Endothelial cell of umbilical vein (primary cell): ENCODE results near the gene CDKL5. TPM values are rescaled to one million over a fixed set of nuclear protein-coding genes. Genes with fewer than 3 reads are reported as not detected.

Experiments used
- BruUV-seq: library from RNA; stranded (reverse); fragments of 400-500 nt; replicated peaks from 2 replicates; lab custom pipeline; 2021; lab: Mats Ljungman, UMichigan
- CTCF ChIA-PET: fragments of 300-600, 350-600 bp; sonication (Branson Sonifier 250); formaldehyde crosslinking; loops from one replicate; lab custom pipeline; 2021; ENCODE audit warnings: antibody characterized with exemption, inconsistent platforms; lab: Charles Lee
- POLR2A ChIA-PET: fragments of 300-600, 350-600 bp; sonication (Branson Sonifier 250); formaldehyde crosslinking; loops from one replicate; lab custom pipeline; 2021; ENCODE audit warnings: antibody characterized with exemption, inconsistent platforms; lab: Charles Lee
- DNase-seq: peaks from one replicate; pipeline ENCODE4 v3.0.0-alpha.2; 2011; ENCODE audit warnings: low read depth, low spot score
- FAIRE-seq: peaks from 2 replicates; lab custom pipeline; 2011; peaks lifted over from hg19 to GRCh38; lab: Jason Lieb, UNC
- H2AFZ ChIP-seq: 2 replicates; pipeline ENCODE4 v1.6.0; 2012; ENCODE audit warnings: low read depth, low read length, control low read depth, inconsistent platforms
- H3K27ac ChIP-seq: 2 replicates; pipeline ENCODE4 v1.5.1; 2011; ENCODE audit warnings: low read depth, mild to moderate bottlenecking, control low read depth, low read length, moderate library complexity; ENCODE audit not compliant: insufficient read depth
- H3K27me3 ChIP-seq, 2 experiments: 2 replicates each; pipeline versions ENCODE4 v1.6.0 to v1.6.1; 2011; ENCODE audit warnings: low read length in 2 of 2, mixed read lengths in 1 of 2; ENCODE audit not compliant: control insufficient read depth in 2 of 2, insufficient read depth in 2 of 2
- H3K36me3 ChIP-seq, 2 experiments: 2 replicates in 1 of 2; 3 replicates in 1 of 2; pipeline ENCODE4 v1.5.1; 2011; ENCODE audit warnings: low read length in 2 of 2, mild to moderate bottlenecking in 1 of 2, moderate library complexity in 1 of 2; ENCODE audit not compliant: control insufficient read depth in 2 of 2, insufficient read depth in 2 of 2; ENCODE audit errors: extremely low read depth in 1 of 2
- H3K4me1 ChIP-seq: 3 replicates; pipeline ENCODE4 v1.5.1; 2011; ENCODE audit warnings: mild to moderate bottlenecking, low read length; ENCODE audit not compliant: control insufficient read depth, insufficient read depth; ENCODE audit errors: extremely low read depth
- H3K4me2 ChIP-seq: 2 replicates; pipeline ENCODE4 v1.6.1; 2011; ENCODE audit warnings: low read length, control low read depth, mixed read lengths; ENCODE audit not compliant: insufficient read depth
- H3K4me3 ChIP-seq, 3 experiments: fragments of 200-600 bp in 1 of 3; sonication (generic), shearing (Covaris generic) in 1 of 3; replicated peaks in 1 of 3; 2 replicates each; pipeline ENCODE4 v1.5.1; 2011 to 2016; ENCODE audit warnings: control low read depth in 3 of 3, low read length in 3 of 3, mild to moderate bottlenecking in 2 of 3, inconsistent platforms in 1 of 3, low read depth in 1 of 3, moderate library complexity in 1 of 3; ENCODE audit not compliant: insufficient read depth in 1 of 3
- H3K79me2 ChIP-seq: 2 replicates; pipeline ENCODE4 v1.6.0; 2012; ENCODE audit warnings: low read length, inconsistent platforms; ENCODE audit not compliant: control insufficient read depth, insufficient read depth
- H3K9ac ChIP-seq: replicated peaks from 2 replicates; pipeline ENCODE3; 2011; ENCODE audit warnings: low read length, control low read depth; ENCODE audit not compliant: insufficient read depth; ENCODE audit errors: extremely low read depth
- H3K9me1 ChIP-seq: replicated peaks from 3 replicates; pipeline ENCODE4 v1.6.0; 2011; ENCODE audit warnings: mild to moderate bottlenecking, low read length; ENCODE audit not compliant: control insufficient read depth, insufficient read depth; ENCODE audit errors: extremely low read depth
- H3K9me3 ChIP-seq: replicated peaks from 2 replicates; pipeline ENCODE4 v1.5.1; 2012; ENCODE audit warnings: low read length, inconsistent platforms; ENCODE audit not compliant: control insufficient read depth, insufficient read depth
- H4K20me1 ChIP-seq: replicated peaks from 2 replicates; pipeline ENCODE3; 2011; ENCODE audit warnings: mild to moderate bottlenecking, low read length; ENCODE audit not compliant: control insufficient read depth, insufficient read depth; ENCODE audit errors: extremely low read depth
- CTCF ChIP-seq, 2 donors: IDR thresholded peaks; 1 replicate in 1 of 2; 2 replicates in 1 of 2; pipeline ENCODE4 v1.5.1; 2011; ENCODE audit warnings: low read length in 2 of 2, mild to moderate bottlenecking in 2 of 2, moderate library complexity in 2 of 2, control low read depth in 1 of 2, inconsistent platforms in 1 of 2, low read depth in 1 of 2; ENCODE audit not compliant: insufficient read depth in 1 of 2; ENCODE audit errors: extremely low read depth in 1 of 2
- EZH2 ChIP-seq: IDR thresholded peaks from 2 replicates; pipeline ENCODE4 v1.6.1; 2012; ENCODE audit warnings: borderline replicate concordance, low read depth, mild to moderate bottlenecking, moderate library complexity, low read length, inconsistent platforms; ENCODE audit not compliant: severe bottlenecking
- FOS ChIP-seq: IDR thresholded peaks from 2 replicates; pipeline ENCODE4 v1.6.1; 2011; ENCODE audit warnings: mild to moderate bottlenecking, low read length, moderate library complexity, borderline replicate concordance; ENCODE audit not compliant: insufficient read depth
- GATA2 ChIP-seq: IDR thresholded peaks from 2 replicates; pipeline ENCODE4 v1.7.0; 2011; ENCODE audit warnings: low read depth, mild to moderate bottlenecking, moderate library complexity, mixed read lengths, low read length; ENCODE audit not compliant: insufficient read length, insufficient read depth
- JUN ChIP-seq: IDR thresholded peaks from 2 replicates; pipeline ENCODE4 v1.6.1; 2011; ENCODE audit warnings: borderline replicate concordance, low read depth; ENCODE audit not compliant: insufficient read length, insufficient read depth
- MAX ChIP-seq: IDR thresholded peaks from 2 replicates; pipeline ENCODE4 v1.6.1; 2011; ENCODE audit not compliant: insufficient read depth, insufficient read length
- MYC ChIP-seq: IDR thresholded peaks from one replicate; pipeline ENCODE4 v1.6.1; 2011; ENCODE audit warnings: mild to moderate bottlenecking, low read depth, low read length
- POLR2A ChIP-seq: IDR thresholded peaks from 2 replicates; pipeline ENCODE4 v1.6.1; 2012; ENCODE audit warnings: low read depth, mild to moderate bottlenecking, control low read depth, low read length
- POLR2AphosphoS5 ChIP-seq: IDR thresholded peaks from 2 replicates; pipeline ENCODE4 v1.6.1; 2012; ENCODE audit warnings: low read depth, mild to moderate bottlenecking, control low read depth, low read length, moderate library complexity; ENCODE audit not compliant: insufficient read depth
- dilution Hi-C: fragments of 300-500 bp; cut with MboI; formaldehyde crosslinking; loops from one replicate; pipeline ENCODE4 v1.15.0; 2019; ENCODE audit warnings: low sequenced_read_pairs; ENCODE audit not compliant: extremely low pct_ligation_motif_present
- intact Hi-C: fragments of 100-400 bp; cut with micrococcal nuclease; formaldehyde crosslinking; loops from one replicate; pipeline ENCODE4 v1.10.0; 2022
- polyA plus RNA-seq, 4 experiments: library from polyadenylated mRNA; depleted of rRNA in 3 of 4; stranded (reverse) in 3 of 4; unstranded in 1 of 4; fragments of >200 nt; gene quantifications; 2 replicates each; pipeline versions ENCODE4 v1.2.1 to v1.2.3, GENCODE V29; 2011 to 2012; ENCODE audit warnings: missing spikeins in 1 of 4
- total RNA-seq: library from RNA; stranded (reverse); gene quantifications from 2 replicates; pipeline ENCODE4 v1.2.3, GENCODE V29; 2021

CDKL5 gene
- total and polyA plus RNA-seq, 2 donors (not counting 3 experiments of a cell fraction or from before 2014, with no cell fraction given), result 1.5 to 4.3 TPM

- Histone ChIP-seq H3K9me1 (no peaks in the 10 kb centered on the region), H3K79me2 (no peaks in the 10 kb centered on the region), H3K9me3 (no peaks in the 10 kb centered on the region), H3K27me3 (no peaks in the 10 kb centered on the region), H3K4me1 (no peaks in the 10 kb centered on the region), H4K20me1 (no peaks in the 10 kb centered on the region), H3K27ac (no peak overlapping the region), H3K4me3 (no peak overlapping the region), H3K9ac (no peak overlapping the region), H2AFZ (no peak overlapping the region), H3K36me3 (no peaks in the 10 kb centered on the region), H3K4me2 (no peak overlapping the region)
- no TSS peak for BruUV-seq
- dilution Hi-C loops (no loop called here), intact Hi-C loops (no loop called here)
- CTCF ChIA-PET, result no interaction called here
- FAIRE-seq (no peak), DNase-seq (no peak)
- TF ChIP-seq POLR2A, result no peak
- no peak for TF ChIP-seq GATA2
- TF ChIP-seq MAX, result no peak
- TF ChIP-seq POLR2AphosphoS5, result no peak
- TF ChIP-seq CTCF (IDR thresholded peaks at IDR 0.05; ENCODE audit: extremely low read depth in 1 of 2, insufficient read depth in 1 of 2, low read depth in 1 of 2, low read length in 2 of 2), result no peak
- TF ChIP-seq FOS, result no peak
- POLR2A ChIA-PET, result no interaction called here
Observed at GRCh38 chrX:18464499-18464898, 39.1 kb downstream of the CDKL5 start.

- Histone ChIP-seq H3K4me1 (no peaks in the 10 kb centered on the region), H3K9me3 (no peaks in the 10 kb centered on the region), H3K9me1 (no peaks in the 10 kb centered on the region), H3K79me2 (no peaks in the 10 kb centered on the region), H4K20me1 (no peaks in the 10 kb centered on the region), H3K27ac (no peak overlapping the region), H3K27me3 (no peaks in the 10 kb centered on the region), H3K9ac (no peak overlapping the region), H3K4me2 (no peak overlapping the region), H3K36me3 (no peaks in the 10 kb centered on the region), H2AFZ (no peak overlapping the region), H3K4me3 (no peak overlapping the region)
- intact Hi-C loops (no loop called here), dilution Hi-C loops (no loop called here)
- FAIRE-seq (no peak), DNase-seq (no peak)
- TF ChIP-seq CTCF (IDR thresholded peaks at IDR 0.05; ENCODE audit: extremely low read depth in 1 of 2, insufficient read depth in 1 of 2, low read depth in 1 of 2, low read length in 2 of 2), result no peak
- TF ChIP-seq POLR2A, result no peak
- no peak for TF ChIP-seq FOS
- TF ChIP-seq JUN, result no peak
- no peak for TF ChIP-seq MYC
- no peak for TF ChIP-seq EZH2
- no peak for TF ChIP-seq GATA2
- no peak for TF ChIP-seq POLR2AphosphoS5
- no peak for TF ChIP-seq MAX
- ChIA-PET CTCF (no interaction called here), POLR2A (no interaction called here)
- no TSS peak for BruUV-seq
Observed at GRCh38 chrX:18465051-18465450, 39.6 kb downstream of the CDKL5 start.
